Prostate gland (tissue), 2 donors: ENCODE measurements around the gene RTN4RL2. TPM values are rescaled to one million over a fixed set of nuclear protein-coding genes. Genes with fewer than 3 reads are reported as not detected.
A peak's percentile ranks its signal among the peaks of the same experiment; 100 is the strongest.

Source experiments
- DNase-seq: peaks from one replicate; pipeline ENCODE4 v3.0.0-alpha.2; 2019; ENCODE audit warnings: low spot score
- H3K27ac ChIP-seq, 2 donors: fragments of 200-600 bp; sonication (generic); 2 replicates each; pipeline ENCODE4 v1.5.1; 2017 to 2019
- H3K27me3 ChIP-seq: fragments of 200-600 bp; sonication (generic); replicated peaks from 2 replicates; pipeline ENCODE4 v1.5.1; 2019; ENCODE audit not compliant: insufficient read depth
- H3K36me3 ChIP-seq, 2 donors: fragments of 200-600 bp; sonication (generic); 1 replicate in 1 of 2; 2 replicates in 1 of 2; pipeline versions ENCODE4 v1.5.1 to v1.8.1; 2017 to 2019
- H3K4me1 ChIP-seq: fragments of 200-600 bp; sonication (generic); replicated peaks from 2 replicates; pipeline ENCODE4 v1.5.1; 2019
- H3K4me3 ChIP-seq, 2 donors: fragments of 200-600 bp; sonication (generic); 2 replicates each; pipeline ENCODE4 v1.5.1; 2017 to 2019
- H3K9me3 ChIP-seq: fragments of 200-600 bp; sonication (generic); 2 replicates; pipeline ENCODE4 v1.5.1; 2017
- POLR2A ChIP-seq: fragments of 450-650 bp; IDR thresholded peaks from one replicate; pipeline ENCODE4 v1.6.1; 2016; ENCODE audit warnings: antibody characterized with exemption, mild to moderate bottlenecking
- POLR2AphosphoS5 ChIP-seq: sonication (generic); formaldehyde crosslinking; IDR thresholded peaks from one replicate; pipeline ENCODE4 v1.6.1; 2017; ENCODE audit warnings: antibody characterized with exemption
- WGBS: methylation state at CpG from one replicate; pipeline ENCODE4 v1.1.5; 2018; 5-methylcytosine and 5-hydroxymethylcytosine counted together
- intact Hi-C: fragments of 100-400 bp; cut with DNase I; formaldehyde crosslinking; loops from one replicate; pipeline ENCODE4 v1.14.2; 2022
- total RNA-seq, 2 donors: library from RNA; depleted of rRNA; stranded (reverse); fragments of >200 nt; gene quantifications; one replicate each; pipeline ENCODE4 v1.1.0, GENCODE V29; 2016
- TF ChIP-seq, protein P1 (sequence below), 4 experiments: fragments of 200-600 bp in 2 of 4; fragments of 450-650 bp in 2 of 4; sonication (generic) in 2 of 4; IDR thresholded peaks; 1 replicate in 3 of 4; 2 replicates in 1 of 4; pipeline ENCODE4 v1.5.1; 2016 to 2019; ENCODE audit warnings: antibody characterized with exemption in 4 of 4, mild to moderate bottlenecking in 2 of 4, moderate library complexity in 2 of 4

RTN4RL2 gene
- total RNA-seq, 2 donors from 2014 or later, result 0.51 to 2.0 TPM

GRCh38 chr11:57479911-57480310 lies 19.6 kb downstream of the RTN4RL2 start:
- no peaks in the 10 kb centered on the region for H3K9me3 ChIP-seq
- peaks cover 11% of the 10 kb centered on the region for H3K4me1 ChIP-seq
- intact Hi-C loops, result no loop called here
- H3K36me3 ChIP-seq, result no peaks in the 10 kb centered on the region
- no peak overlapping the region for H3K4me3 ChIP-seq
- no peak overlapping the region for H3K27ac ChIP-seq
- H3K27me3 ChIP-seq, result no peaks in the 10 kb centered on the region
- WGBS, result 23% methylated on average over 4 of the region's 4 CpGs
- TF ChIP-seq, protein P1, sequence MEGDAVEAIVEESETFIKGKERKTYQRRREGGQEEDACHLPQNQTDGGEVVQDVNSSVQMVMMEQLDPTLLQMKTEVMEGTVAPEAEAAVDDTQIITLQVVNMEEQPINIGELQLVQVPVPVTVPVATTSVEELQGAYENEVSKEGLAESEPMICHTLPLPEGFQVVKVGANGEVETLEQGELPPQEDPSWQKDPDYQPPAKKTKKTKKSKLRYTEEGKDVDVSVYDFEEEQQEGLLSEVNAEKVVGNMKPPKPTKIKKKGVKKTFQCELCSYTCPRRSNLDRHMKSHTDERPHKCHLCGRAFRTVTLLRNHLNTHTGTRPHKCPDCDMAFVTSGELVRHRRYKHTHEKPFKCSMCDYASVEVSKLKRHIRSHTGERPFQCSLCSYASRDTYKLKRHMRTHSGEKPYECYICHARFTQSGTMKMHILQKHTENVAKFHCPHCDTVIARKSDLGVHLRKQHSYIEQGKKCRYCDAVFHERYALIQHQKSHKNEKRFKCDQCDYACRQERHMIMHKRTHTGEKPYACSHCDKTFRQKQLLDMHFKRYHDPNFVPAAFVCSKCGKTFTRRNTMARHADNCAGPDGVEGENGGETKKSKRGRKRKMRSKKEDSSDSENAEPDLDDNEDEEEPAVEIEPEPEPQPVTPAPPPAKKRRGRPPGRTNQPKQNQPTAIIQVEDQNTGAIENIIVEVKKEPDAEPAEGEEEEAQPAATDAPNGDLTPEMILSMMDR (IDR thresholded peaks at IDR 0.05), result no peak
- TF ChIP-seq POLR2AphosphoS5 (no peak), POLR2A (no peak)
- no peak for DNase-seq

DNA sequence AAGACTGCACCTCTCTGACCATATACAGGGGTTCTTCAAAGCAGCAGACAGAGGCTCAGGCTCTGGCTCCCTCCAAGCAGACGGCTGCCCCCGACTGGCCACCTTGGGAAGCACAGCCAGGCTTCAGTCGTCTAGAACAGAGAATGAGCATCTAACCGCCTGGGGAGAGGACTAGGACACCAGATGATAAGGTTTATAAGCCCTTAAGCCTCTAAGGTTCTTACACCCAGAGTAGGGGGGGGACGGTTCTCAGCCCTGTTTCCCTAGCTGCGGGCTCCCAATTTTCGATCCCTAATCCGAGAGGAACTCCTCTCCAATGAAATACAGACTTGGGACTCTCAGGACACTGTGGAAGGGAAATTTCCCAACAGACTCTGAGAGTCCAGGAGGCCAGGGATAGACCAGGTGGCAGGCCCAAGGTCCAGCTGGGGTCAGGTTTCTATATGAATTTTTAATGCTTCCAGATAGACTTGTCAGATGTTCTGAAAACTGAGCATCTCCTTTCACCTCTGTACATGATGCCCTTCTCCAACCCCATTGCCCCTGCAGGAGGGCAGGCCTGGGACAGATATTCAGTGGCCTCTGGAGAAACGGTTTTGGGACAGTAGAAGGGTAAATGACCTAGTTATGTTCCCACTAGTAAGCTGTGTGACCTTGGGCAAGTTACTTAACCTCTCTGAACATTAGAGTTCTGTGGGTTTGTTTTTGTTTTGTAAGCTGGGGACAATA lies 20.2 kb downstream of the RTN4RL2 start:
- intact Hi-C loops, result no loop called here
- no peak overlapping the region for H3K4me3 ChIP-seq
- WGBS, result 35% methylated on average over 9 of the region's 9 CpGs

GRCh38 chr11:57481315-57481714 lies 21.0 kb downstream of the RTN4RL2 start:
- no peak overlapping the region for H3K4me3 ChIP-seq
- 57% methylated on average over 2 of the region's 2 CpGs for WGBS
- no peaks in the 10 kb centered on the region for H3K36me3 ChIP-seq
- peaks cover 7% of the 10 kb centered on the region for H3K4me1 ChIP-seq
- TF ChIP-seq, protein P1 (IDR thresholded peaks at IDR 0.05), result no peak
- no peak for TF ChIP-seq POLR2AphosphoS5
- TF ChIP-seq POLR2A, result no peak
- intact Hi-C loops, result no loop called here
- no peaks in the 10 kb centered on the region for H3K27me3 ChIP-seq
- H3K9me3 ChIP-seq, result no peaks in the 10 kb centered on the region
- no peak overlapping the region for H3K27ac ChIP-seq
- DNase-seq, result no peak

More for the DNA sequence above, 20.2 kb downstream of the RTN4RL2 start:
- DNase-seq, result peak; percentile 26
- Histone ChIP-seq H3K27ac (no peak overlapping the region), H3K4me1 (peaks cover 11% of the 10 kb centered on the region), H3K9me3 (no peaks in the 10 kb centered on the region), H3K27me3 (no peaks in the 10 kb centered on the region), H3K36me3 (no peaks in the 10 kb centered on the region)
- no peak for TF ChIP-seq POLR2AphosphoS5
- TF ChIP-seq, protein P1 (IDR thresholded peaks at IDR 0.05), result peak in 3 of 4 experiments; percentile 43 to 62 (median 57)

DNA sequence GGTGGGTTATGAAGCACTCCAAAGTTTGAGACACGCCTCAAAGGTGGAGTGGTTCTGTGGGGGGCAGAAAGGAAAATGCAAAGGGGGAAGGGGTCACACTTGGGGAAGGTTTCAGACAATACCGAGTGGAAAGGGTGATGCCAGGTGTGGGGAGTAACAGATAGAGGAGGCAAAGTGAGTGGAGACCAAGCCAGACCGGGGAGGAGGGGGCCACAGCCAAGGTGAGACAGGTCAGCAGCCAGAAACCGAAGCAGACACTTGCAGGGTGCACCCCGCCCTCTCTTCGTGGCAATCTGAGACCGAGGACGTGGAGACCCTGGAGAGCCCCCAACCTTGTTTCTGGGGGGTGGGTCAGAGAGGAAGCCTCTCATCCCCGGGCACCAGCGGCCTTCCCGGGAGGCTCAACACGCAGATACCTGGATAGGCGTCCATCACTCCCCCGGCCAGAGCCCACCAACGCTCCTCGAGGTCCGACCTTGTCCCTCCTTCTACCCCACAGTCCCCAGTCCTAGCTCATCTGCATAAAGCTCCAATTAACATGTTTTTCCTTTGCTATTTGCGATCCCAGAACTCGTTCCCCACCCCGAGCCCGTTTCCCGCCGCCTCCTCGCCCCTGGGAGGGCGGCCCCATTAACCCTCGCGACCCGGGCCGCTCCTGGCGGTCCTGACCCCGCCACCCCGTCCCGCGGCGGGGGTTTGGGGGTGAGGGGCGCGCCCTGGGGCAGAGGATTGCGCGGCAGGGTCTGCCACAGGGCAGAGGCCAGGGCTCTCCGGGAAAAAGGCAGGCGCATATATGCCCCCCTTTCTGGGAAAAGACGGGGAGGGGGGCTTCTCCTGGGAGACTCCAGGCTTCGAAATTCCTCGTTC lies 21.8 kb downstream of the RTN4RL2 start:
- WGBS, result 16% methylated on average over 44 of the region's 44 CpGs
- DNase-seq, result no peak
- H3K4me1 ChIP-seq, result peaks cover 7% of the 10 kb centered on the region
- H3K36me3 ChIP-seq, result no peaks in the 10 kb centered on the region
- H3K27me3 ChIP-seq, result no peaks in the 10 kb centered on the region
- H3K4me3 ChIP-seq, result no peak overlapping the region
- TF ChIP-seq, protein P1 (IDR thresholded peaks at IDR 0.05), result no peak
- TF ChIP-seq POLR2A, result no peak
- TF ChIP-seq POLR2AphosphoS5, result no peak
- no peaks in the 10 kb centered on the region for H3K9me3 ChIP-seq
- H3K27ac ChIP-seq, result no peak overlapping the region
- intact Hi-C loops, result no loop called here
